ENCODE data around the gene PGS1. TPM values are rescaled to one million over a fixed set of nuclear protein-coding genes. Genes with fewer than 3 reads are reported as not detected.
"Not testable (repeated sequence)": the region's sequence is repeated elsewhere in the genome, so short reads cannot be mapped to it uniquely, and the experiment has no call there.

Gene PGS1
- total RNA-seq = 10 to 100 TPM; 52.0 to 98.4 TPM

GRCh38 chr17:78378225-78379130, at the start of gene PGS1:
TSS of gene PGS1 (plus strand) at chr17:78378649. CDS start at chr17:78378666, 17 bp downstream.
- Histone ChIP-seq H3K27me3 (replicated peaks; ENCODE audit: insufficient read depth) (no peaks in the 10 kb centered on the region), H3K36me3 (no peaks in the 10 kb centered on the region), H3K9me3 (no peaks in the 10 kb centered on the region), H3K27ac (peak within 1 kb of the TSS; percentile 87 to 93), H3K4me1 (ENCODE audit: control insufficient read depth in 1 of 2, low read depth in 2 of 2) (peaks cover 19 to 62% of the 10 kb centered on the region in 2 donors), H3K4me3 (peak within 1 kb of the TSS; percentile 98)
- TF ChIP-seq CTCF (IDR thresholded peaks at IDR 0.05) = no peak
- ATAC-seq (ENCODE audit: insufficient number of reproducible peaks, low FRiP score, low read depth) = peak; percentile 34
- DNase-seq (ENCODE audit: low spot score) = no peak

- DNase-seq (ENCODE audit: low spot score) (no peak), ATAC-seq (ENCODE audit: insufficient number of reproducible peaks, low FRiP score, low read depth) (no peak)
- peak overlapping the region in 1 of 2 donors; percentile 21 for H3K27ac ChIP-seq
- no peaks in the 10 kb centered on the region for H3K9me3 ChIP-seq
- peaks cover 6 to 7% of the 10 kb centered on the region in 2 donors for H3K4me1 ChIP-seq (ENCODE audit: control insufficient read depth in 1 of 2, low read depth in 2 of 2)
- TF ChIP-seq CTCF (IDR thresholded peaks at IDR 0.05) = no peak
- no peaks in the 10 kb centered on the region for H3K27me3 ChIP-seq (replicated peaks; ENCODE audit: insufficient read depth)
- H3K4me3 ChIP-seq = no peak overlapping the region
- H3K36me3 ChIP-seq = no peaks in the 10 kb centered on the region
Measured at GRCh38 chr17:78329263-78330059, 49.0 kb upstream of the PGS1 start.

GRCh38 chr17:78330570-78331224, 47.8 kb upstream of the PGS1 start:
- H3K9me3 ChIP-seq = no peaks in the 10 kb centered on the region
- DNase-seq (ENCODE audit: low spot score) (no peak), ATAC-seq (ENCODE audit: insufficient number of reproducible peaks, low FRiP score, low read depth) (no peak)
- no peak overlapping the region for H3K4me3 ChIP-seq
- no peak overlapping the region for H3K27ac ChIP-seq
- H3K36me3 ChIP-seq = no peaks in the 10 kb centered on the region
- H3K27me3 ChIP-seq (replicated peaks; ENCODE audit: insufficient read depth) = no peaks in the 10 kb centered on the region
- H3K4me1 ChIP-seq (ENCODE audit: control insufficient read depth in 1 of 2, low read depth in 2 of 2) = no peaks in the 10 kb centered on the region
- no peak for TF ChIP-seq CTCF (IDR thresholded peaks at IDR 0.05)

- H3K9me3 ChIP-seq; H3K4me1 ChIP-seq (ENCODE audit: control insufficient read depth in 1 of 2, low read depth in 2 of 2); H3K27me3 ChIP-seq (replicated peaks; ENCODE audit: insufficient read depth); H3K36me3 ChIP-seq; H3K27ac ChIP-seq; DNase-seq (ENCODE audit: low spot score); ATAC-seq (ENCODE audit: insufficient number of reproducible peaks, low FRiP score, low read depth); H3K4me3 ChIP-seq: not testable (repeated sequence)
Measured at GRCh38 chr17:78331355-78331754, 47.1 kb upstream of the PGS1 start.

- no peaks in the 10 kb centered on the region for H3K36me3 ChIP-seq
- no peak for DNase-seq (ENCODE audit: low spot score)
- no peak for ATAC-seq (ENCODE audit: insufficient number of reproducible peaks, low FRiP score, low read depth)
- TF ChIP-seq CTCF (IDR thresholded peaks at IDR 0.05) = no peak
- no peaks in the 10 kb centered on the region for H3K4me1 ChIP-seq (ENCODE audit: control insufficient read depth in 1 of 2, low read depth in 2 of 2)
- H3K27ac ChIP-seq = no peak overlapping the region
- no peak overlapping the region for H3K4me3 ChIP-seq
- H3K9me3 ChIP-seq = no peaks in the 10 kb centered on the region
- H3K27me3 ChIP-seq (replicated peaks; ENCODE audit: insufficient read depth) = no peaks in the 10 kb centered on the region
Measured at GRCh38 chr17:78332991-78333390, 45.5 kb upstream of the PGS1 start.
